GM19324 (cell line): ENCODE results near the gene VAC14.

Experiments used
- ATAC-seq: cut with Tn5 transposase; IDR thresholded peaks from one replicate; pipeline ENCODE4 v1.9.1; 2021; ENCODE audit warnings: mild to moderate bottlenecking, moderate library complexity; ENCODE audit not compliant: unreplicated experiment, low FRiP score

VAC14 gene

GRCh38 chr16:70766658-70767057, 34.3 kb downstream of the VAC14 start:
- no peak for ATAC-seq

DNA sequence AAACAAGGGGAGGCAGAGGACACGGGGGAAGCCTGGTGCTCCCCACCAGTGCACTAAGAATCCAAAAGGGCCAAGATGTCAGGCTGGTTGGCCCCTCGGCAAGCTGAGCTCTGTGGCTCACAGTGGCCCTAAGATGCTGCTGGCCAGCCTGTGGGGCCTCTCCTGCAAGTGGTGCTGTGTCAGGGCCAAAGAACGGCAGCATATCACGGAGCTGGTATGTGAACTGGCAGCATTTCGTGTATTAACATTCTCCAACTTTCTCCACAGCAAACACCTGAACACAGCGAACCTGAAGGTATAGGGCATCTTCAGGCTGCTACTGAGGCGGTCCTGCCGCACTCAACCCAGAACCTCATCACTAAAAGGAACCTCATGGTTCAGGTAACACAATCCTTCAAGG, 34.8 kb downstream of the VAC14 start:
- ATAC-seq = no peak

- ATAC-seq = no peak
Measured at GRCh38 chr16:70765491-70765890, 35.5 kb downstream of the VAC14 start.

GRCh38 chr16:70764632-70765031, 36.3 kb downstream of the VAC14 start:
- no peak for ATAC-seq

DNA sequence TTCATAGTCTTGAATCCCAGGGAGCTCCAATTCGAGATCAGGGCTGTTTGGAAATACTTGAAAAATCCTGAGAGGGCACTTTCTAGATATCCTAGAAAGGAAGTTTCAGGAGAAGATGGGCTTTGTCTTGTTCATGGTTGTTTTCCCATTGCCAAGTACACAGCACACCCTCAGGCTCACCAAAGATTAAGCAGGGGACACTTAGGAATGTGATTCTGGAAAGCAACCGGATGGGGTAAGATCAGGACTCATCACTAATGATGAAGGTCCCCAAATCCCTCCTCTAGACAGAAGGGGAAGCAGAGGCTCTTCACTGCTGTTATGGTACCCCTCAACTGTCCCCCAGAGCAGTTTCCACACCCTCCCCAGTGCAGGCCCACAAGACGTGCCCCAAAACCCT, 40.7 kb downstream of the VAC14 start:
- no peak for ATAC-seq

GRCh38 chr16:70759666-70760065, 41.3 kb downstream of the VAC14 start:
- ATAC-seq = no peak

- no peak for ATAC-seq
Measured at GRCh38 chr16:70758786-70759185, 42.2 kb downstream of the VAC14 start.

DNA sequence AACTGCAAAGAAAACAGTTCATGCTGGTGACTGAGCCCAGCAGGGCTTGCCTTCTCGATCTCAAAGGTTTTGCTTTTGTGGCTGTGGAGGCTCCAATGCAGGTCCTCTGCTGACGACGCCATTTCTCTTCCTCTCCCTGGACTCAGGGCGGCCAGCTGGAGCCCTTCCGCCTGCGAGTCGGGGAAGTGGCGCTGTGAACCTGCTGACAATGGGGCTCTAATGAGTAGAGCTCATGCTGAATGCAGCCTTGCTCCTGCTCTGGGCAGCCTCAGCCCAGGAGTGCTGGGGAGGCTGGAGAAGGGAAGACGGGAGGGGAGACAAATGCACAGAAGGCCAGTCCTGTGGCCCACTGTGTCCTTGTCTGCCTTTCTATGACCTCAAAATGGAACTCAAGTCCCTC, 43.8 kb downstream of the VAC14 start:
- ATAC-seq = no peak

- ATAC-seq = no peak
Measured at GRCh38 chr16:70756071-70756470, 44.9 kb downstream of the VAC14 start.

- ATAC-seq = no peak
Measured at GRCh38 chr16:70754851-70755600, 45.9 kb downstream of the VAC14 start.

DNA sequence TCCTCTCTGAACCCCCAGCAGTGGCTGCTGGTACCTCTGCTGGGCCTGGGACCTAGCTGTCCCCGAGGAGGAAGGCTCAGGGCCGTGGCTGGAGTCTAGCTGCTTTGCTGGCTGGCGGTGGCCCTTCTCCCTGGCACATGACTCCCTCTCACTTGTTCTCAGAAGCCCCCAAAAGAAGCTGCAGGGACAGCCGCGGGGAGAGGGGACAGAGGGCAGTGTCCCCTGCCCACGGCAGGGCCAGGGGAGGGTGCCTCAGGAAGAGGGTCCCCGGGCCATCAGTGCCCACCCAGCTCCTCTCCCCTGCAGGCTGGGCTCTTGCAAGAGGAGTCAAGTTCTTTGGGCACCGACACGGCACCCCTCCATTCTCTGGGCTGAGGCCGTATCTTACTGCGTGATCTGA, 46.6 kb downstream of the VAC14 start:
- no peak for ATAC-seq

- ATAC-seq = no peak
Measured at GRCh38 chr16:70753694-70754325, 47.1 kb downstream of the VAC14 start.

DNA sequence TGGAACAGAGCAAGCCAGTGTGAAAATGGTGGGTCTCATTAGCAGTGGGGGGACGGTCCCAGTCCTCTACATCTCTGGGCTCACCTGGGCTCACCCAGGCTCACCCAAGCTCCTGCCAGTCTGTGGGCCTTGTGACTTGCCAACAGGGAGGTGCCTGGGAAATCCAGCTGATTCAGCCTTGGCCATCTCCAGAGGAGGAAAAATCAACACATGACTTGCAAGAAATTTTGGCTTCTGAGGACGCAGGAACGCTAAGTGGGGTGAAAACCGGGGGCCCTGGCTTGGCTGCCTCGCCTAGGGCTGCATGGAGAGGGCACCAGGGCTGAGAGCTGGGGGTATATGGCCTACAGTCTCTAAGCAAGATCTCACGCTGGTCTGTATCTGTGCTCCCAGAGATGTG, 47.7 kb downstream of the VAC14 start:
- ATAC-seq = no peak

DNA sequence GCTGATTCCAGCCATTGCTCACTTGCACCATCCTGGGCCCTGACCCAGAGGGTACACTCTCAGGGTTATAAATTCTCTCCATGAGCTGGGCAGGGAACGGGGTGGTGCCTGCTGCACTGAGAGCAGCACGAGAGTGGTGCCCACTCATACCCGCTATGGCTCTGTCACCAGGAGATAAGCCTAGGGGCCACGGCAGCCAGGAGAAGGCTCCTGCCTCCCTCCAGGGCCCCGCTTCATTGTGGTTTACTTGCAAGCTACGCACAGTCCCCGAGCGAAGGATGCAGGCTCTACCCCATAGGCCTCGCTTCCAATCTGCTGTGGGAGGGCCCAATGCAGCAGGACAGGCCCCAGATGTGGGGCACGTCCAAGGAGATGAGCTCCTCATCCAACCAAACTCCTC, 48.5 kb downstream of the VAC14 start:
- no peak for ATAC-seq

DNA sequence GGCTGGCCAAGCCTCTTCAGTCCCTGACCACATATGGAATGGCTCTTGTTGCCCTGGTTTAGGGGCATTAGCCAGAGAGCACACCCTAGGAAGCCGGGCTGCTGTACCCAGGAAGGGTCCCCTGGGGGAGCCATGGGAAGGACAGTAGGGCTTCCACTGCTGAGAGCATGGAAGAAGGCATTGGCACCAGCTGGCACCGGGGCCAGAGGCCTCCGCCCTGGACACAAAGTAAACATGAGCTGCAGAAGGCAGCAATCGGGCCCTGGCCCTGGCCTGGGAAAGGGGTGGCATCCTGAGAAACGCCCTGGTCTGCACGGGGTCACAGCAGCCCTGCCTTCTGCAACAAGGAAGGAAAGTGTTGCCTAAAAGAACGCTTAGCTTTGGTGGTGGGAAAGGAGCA, 49.4 kb downstream of the VAC14 start:
- no peak for ATAC-seq

DNA sequence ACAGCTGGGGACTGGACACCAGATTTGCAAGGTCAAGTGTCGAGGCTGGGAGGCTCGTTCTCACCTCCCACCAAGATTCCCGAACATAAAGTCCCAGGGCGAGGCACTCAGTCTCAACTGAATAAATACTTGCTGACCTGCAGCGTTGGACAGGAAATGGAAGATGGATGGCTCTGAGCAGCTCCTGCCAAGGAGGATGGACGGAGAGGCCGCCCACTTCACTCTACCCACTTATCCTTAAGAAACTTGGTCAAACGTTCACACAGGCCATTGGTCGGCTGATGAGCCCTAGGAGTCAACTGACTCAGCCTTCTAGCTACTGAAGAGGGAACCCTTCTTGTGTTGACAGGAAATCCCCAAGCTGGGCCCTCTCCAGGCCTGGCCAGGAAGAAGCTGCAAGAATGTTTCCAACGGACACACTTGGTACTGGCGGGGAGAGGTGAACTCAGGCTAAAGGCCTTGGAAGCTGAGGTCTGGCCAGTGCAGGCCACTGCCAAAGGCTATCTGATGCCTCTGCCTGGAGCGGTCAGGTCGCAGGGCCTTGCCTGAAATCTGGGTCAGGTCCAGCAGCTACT, 50.0 kb downstream of the VAC14 start:
- no peak for ATAC-seq

DNA sequence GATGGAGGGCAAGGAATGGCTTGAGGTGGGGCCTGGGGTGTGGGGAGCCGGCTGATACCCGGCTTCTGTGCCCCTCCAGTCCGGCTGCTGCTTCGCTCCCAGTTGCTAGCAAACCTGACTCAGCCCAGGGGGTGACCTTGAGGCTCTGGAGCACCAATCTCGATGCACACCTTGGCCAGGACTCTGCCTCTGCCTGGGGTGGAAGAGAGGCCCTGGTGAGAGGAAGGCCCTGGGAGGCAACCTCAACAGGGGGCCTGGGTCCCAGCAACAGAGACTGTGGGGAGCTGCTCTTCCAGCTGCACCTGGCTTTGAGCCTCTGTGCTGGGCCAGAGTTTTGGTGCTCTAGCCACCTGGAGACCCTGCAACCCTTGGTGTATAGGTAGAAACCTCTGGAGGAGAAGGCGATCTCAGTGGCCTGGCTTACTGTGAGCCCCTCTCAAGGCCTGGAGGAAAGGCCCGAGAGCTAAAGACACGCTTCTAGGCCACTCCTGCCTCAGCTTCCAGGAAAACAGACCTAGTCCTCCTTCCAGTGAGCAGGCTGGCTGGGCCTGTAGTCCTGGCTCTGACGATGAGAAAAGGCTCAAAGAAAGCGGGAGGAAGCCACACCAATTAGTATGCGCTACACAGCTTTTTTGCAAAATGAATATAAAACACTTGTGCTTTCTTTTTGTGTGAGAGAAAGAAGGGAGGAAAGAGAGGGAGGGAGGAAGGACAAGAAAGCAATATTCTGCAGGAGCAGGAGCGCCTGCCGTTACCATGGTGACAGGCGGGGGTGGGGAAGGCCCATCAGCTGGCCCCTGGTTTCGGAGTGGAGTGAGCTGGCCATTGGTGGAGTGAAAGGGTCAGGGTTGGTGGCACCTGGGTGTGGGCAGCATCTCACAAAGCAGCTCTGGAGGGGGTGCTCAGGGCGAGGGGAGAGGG, 51.0 kb downstream of the VAC14 start:
- no peak for ATAC-seq

DNA sequence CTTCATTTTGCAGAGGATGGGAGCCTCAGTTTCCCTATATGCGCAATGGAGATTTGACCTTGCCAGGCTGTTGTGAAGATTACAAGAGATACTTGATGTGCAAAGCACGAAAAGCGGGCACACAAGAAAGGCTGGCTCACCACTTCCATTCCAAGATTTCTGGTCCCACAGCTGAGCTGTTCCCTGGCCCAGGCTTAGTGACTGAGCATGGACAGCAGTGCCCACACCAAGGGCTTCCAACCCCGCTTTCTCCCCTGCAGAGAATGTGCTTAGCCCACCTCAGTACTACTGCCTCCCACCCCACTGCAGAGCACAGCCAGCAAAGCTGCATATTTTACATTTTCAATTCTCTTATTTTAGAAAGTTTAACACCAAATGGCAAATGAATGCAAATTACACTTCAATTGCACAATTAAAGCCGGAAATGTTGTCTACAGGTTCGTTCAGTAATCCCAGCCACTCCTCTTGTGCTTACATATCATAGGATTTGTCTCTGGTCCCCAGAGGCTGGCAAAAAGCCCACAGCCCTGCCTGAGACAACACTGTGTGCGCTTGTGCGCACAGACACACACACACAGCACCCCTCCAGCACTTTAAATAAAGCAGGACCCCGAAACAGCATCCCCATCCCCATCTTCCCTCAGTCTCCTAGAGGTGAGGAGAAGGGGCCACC, 51.8 kb downstream of the VAC14 start:
- no peak for ATAC-seq

- no peak for ATAC-seq
Measured at GRCh38 chr16:70747703-70748631, 53.0 kb downstream of the VAC14 start.
